Measurements from ENCODE around the gene ANO4. TPM values are rescaled to one million over a fixed set of nuclear protein-coding genes. Genes with fewer than 3 reads are reported as not detected.

The ANO4 gene
- total and polyA plus RNA-seq, 7 donors, result 0.03 to 0.11 (median 0.03) TPM; not detected in 4

GRCh38 chr12:100795800-100796179, 1.2 kb downstream of the ANO4 start:
- 60 to 77% (median 73%) methylated on average over 6 of the region's 6 CpGs for WGBS, 3 donors
- Histone ChIP-seq H3K36me3 (ENCODE audit: insufficient read depth in 1 of 2, low read depth in 1 of 2) (no peaks in the 10 kb centered on the region), H3K9me3 (no peaks in the 10 kb centered on the region), H3K27ac (no peak overlapping the region), H3K27me3 (ENCODE audit: insufficient read depth in 3 of 3, low read length in 2 of 3) (peaks cover 0 to 8% (median 5%) of the 10 kb centered on the region in 3 donors), H3K4me3 (no peak overlapping the region), H3K4me1 (no peaks in the 10 kb centered on the region)
- no peak for DNase-seq
- intact Hi-C loops (cut with DNase I), result no loop called here
- ATAC-seq, result no peak
- TF ChIP-seq CTCF (IDR thresholded peaks at IDR 0.05), result no peak

- peaks cover 0 to 8% (median 5%) of the 10 kb centered on the region in 3 donors for H3K27me3 ChIP-seq (ENCODE audit: insufficient read depth in 3 of 3, low read length in 2 of 3)
- 66 to 75% (median 73%) methylated on average over 3 of the region's 3 CpGs for WGBS, 3 donors
- no peak for TF ChIP-seq CTCF (IDR thresholded peaks at IDR 0.05)
- H3K9me3 ChIP-seq, result no peaks in the 10 kb centered on the region
- no peak overlapping the region for H3K4me3 ChIP-seq
- H3K36me3 ChIP-seq (ENCODE audit: insufficient read depth in 1 of 2, low read depth in 1 of 2), result no peaks in the 10 kb centered on the region
- DNase-seq (no peak), ATAC-seq (no peak)
- no peak overlapping the region for H3K27ac ChIP-seq
- H3K4me1 ChIP-seq, result no peaks in the 10 kb centered on the region
- intact Hi-C loops (cut with DNase I), result no loop called here
Measured at GRCh38 chr12:100796621-100797020, 2.0 kb downstream of the ANO4 start.

- DNase-seq, result no peak
- Histone ChIP-seq H3K27ac (no peak overlapping the region), H3K36me3 (ENCODE audit: insufficient read depth in 1 of 2, low read depth in 1 of 2) (no peaks in the 10 kb centered on the region), H3K9me3 (no peaks in the 10 kb centered on the region), H3K27me3 (ENCODE audit: insufficient read depth in 3 of 3, low read length in 2 of 3) (peaks cover 0 to 8% (median 5%) of the 10 kb centered on the region in 3 donors), H3K4me3 (no peak overlapping the region), H3K4me1 (no peaks in the 10 kb centered on the region)
- no peak for ATAC-seq
- intact Hi-C loops (cut with DNase I), result no loop called here
- 64 to 73% (median 67%) methylated on average over 1 of the region's 1 CpG for WGBS, 3 donors
- TF ChIP-seq CTCF (IDR thresholded peaks at IDR 0.05), result no peak
Measured at GRCh38 chr12:100797246-100797645, 2.7 kb downstream of the ANO4 start.

- H3K36me3 ChIP-seq (ENCODE audit: insufficient read depth in 1 of 2, low read depth in 1 of 2), result no peaks in the 10 kb centered on the region
- no peak for ATAC-seq
Measured at GRCh38 chr12:100797786-100798185, 3.2 kb downstream of the ANO4 start.

More at GRCh38 chr12:100797786-100798185, 3.2 kb downstream of the ANO4 start:
- Histone ChIP-seq H3K27me3 (ENCODE audit: insufficient read depth in 3 of 3, low read length in 2 of 3) (peaks cover 0 to 8% (median 5%) of the 10 kb centered on the region in 3 donors), H3K4me1 (no peaks in the 10 kb centered on the region), H3K27ac (no peak overlapping the region), H3K9me3 (no peaks in the 10 kb centered on the region), H3K4me3 (no peak overlapping the region)
- intact Hi-C loops (cut with DNase I), result no loop called here
- TF ChIP-seq CTCF (IDR thresholded peaks at IDR 0.05), result no peak
- DNase-seq, result no peak
